HG02840 (cell line): ENCODE measurements around the gene CRACR2B.
A peak's percentile ranks its signal among the peaks of the same experiment; 100 is the strongest.

ENCODE experiments used
- ATAC-seq: cut with Tn5 transposase; IDR thresholded peaks from one replicate; pipeline ENCODE4 v1.9.1; 2021; ENCODE audit warnings: mild to moderate bottlenecking, moderate library complexity, moderate number of reproducible peaks; ENCODE audit not compliant: unreplicated experiment, low FRiP score

The CRACR2B gene

DNA sequence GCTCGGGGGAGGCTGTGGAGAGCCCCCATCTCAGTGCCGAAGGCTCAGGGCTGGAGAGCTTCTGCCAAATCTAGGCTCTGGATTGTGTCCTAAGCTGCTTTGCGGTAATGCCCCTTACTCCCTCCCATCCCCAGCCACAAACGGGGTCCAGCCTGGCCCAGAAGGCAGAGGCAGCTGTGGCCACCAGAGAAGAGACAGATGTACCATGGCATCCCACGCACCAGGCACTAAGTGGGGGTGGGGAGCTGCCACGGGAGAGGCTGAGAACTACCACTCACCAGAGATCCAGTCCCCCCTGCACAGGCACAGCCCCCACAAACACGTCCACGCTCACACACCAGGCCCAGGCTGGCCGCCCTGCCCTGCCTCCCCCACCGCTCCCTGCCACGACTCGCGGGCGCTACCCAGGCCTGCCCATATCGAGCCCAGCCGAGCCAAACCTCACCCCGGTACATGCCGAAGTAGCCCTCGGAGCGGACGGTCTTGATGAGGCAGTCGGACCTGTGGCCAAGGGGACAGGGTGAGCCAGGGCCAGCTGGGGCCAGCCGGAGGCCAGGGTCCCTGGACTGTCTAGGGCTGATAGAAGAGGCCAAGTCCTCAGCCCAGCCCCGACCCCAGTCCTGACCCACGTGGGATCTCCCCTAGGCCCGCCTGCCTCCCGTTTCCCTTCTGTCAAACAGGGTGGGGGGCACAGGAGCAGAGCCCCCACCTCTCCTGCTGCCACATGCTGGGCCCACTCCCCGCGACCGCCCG lies 33.5 kb upstream of the CRACR2B start:
- no peak for ATAC-seq

GRCh38 chr11:794766-795633 lies 32.7 kb upstream of the CRACR2B start:
- ATAC-seq = no peak

DNA sequence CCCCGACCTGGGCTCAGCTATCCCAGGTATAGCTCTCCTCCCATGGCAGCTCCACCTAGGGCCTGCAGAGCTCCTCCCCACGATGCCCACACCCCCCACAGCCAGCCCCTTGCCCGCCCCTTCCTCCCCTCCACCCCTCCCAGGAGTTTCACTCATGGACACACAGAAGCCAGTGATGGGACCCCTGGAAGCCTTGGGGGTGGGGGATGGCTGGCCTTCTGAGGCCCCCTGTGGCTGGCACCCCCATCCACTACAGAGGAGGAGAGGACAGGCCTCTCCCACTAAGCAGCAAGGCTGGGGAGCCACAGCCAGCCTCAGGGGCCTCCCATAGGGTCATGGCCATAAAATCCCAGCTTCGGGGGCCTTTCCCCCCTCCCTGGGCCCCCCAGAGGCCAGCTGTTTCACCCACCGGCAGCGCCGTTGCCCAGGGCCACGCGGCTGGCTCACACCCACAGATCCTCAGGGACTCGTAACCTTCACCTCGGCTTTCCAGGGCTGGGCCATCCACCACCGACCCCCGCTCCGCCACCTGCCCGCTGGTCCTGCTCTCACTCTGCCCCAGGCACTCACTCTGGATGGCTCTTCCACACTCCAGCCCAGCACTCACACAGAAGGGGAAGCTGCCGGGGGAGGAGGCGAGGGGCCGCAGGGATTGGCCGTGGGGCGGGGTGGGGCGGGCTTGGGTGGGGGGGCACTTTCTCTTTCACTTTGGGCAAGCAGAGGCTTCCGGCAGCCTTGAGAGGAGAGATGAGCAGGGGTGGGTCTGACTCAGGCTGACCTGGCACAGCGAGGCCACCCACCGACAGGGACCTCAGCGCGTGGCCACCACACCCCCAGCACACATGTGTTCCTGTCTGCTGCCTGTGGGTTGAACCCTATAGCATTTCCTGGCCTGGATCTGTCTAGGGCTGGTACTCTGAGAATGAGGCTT lies 31.8 kb upstream of the CRACR2B start:
- no peak for ATAC-seq

- ATAC-seq = no peak
These were observed 31.0 kb upstream of the CRACR2B start for GRCh38 chr11:796565-797295.

DNA sequence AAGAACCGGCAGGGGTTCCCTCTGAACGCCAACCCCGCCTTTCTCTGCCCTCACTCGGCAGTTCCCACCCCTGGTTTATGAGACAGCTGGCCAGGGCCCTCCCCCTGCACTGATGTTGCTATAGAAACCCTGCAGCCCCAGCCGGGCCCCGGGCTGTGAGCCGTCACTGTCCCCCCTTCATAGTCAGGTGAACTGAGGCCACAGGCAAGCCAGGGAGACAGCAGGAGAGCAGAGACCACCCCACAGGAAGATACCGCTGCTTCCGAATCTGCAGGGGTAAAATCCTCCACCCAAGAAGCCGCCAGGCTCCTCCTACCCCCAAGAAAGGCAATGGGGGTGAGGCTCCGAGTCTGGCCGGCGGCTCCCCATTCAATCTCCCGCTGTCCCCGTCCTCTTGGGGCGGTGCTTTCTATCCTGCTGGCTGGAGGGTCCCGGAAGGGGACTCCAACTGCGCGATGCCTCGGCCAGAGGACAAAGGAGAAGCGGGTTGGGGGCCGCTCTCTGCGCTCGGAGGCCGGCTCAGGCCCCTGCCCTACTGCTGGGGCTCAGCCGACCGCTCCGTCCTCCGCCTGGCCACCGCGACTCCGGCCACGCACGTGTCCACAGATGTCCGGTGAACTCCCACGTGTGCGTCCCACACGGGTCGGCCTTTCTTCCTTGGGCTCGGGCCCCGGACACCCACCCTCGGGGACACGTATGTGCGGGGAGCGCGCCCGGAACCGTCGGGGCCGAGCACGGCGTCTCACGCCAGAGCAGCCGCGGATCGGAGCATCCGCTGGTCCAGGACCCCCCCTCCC lies 30.2 kb upstream of the CRACR2B start:
- peak; percentile 37 for ATAC-seq

- peak; percentile 53 for ATAC-seq
These were observed 29.5 kb upstream of the CRACR2B start, which contains the start of gene SLC25A22 for GRCh38 chr11:798093-798713. Gene SLC25A22, minus strand, starts transcription at chr11:798281. Its CDS starts 3,275 bp downstream, at chr11:795006.

DNA sequence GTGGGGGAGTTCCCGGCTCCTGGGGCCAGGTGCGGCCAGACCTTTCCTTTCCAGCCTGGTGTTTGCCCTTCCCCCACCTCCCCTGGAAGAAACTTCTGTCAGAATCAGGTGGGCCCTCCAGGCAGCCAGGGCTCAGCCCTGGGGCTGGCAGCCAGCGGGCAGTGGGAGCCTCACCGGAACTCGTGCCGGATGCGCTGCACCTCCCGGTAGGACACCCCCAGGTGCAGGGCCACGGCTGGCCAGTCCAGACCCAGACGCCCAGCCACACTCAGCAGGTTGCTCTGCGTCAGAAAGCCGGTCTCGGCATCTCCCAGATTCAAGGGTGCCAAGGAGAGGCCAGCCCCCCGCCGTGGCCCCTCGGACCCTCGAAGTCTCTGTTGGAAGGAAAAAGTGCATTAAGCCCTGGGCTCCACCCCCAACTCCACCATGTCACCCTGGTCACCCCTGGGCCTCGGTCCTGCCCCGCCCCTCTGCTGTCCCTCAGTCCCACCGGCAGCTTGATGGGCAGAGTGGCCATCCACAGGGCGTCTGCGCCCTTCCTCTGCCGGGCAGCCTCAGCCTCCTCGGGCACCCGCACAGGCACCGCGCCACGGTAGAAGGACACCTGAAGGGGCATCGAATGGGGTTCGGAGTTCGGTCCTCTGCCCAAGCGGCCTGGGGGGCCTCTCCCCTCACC lies 27.9 kb upstream of the CRACR2B start:
- ATAC-seq = no peak

DNA sequence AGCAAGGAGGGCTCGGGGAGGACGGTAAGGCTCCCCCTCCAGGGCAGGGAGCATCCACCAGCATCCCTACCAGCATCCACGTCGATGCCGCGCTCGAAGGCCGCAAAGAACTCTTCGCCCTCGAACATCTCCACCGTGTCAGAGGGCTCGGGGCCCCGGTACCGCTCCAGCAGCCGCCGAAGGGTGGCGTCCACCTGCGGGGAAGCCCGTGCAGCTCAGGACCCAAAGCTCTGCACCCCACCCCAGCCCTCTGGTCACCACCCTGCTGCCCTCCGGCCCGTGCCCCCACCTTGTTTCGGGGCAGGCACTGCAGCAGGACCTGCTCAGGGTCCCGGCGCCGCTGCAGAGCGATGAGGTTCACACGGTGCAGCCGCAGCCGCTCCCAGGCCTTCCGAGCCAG lies 27.2 kb upstream of the CRACR2B start:
- no peak for ATAC-seq

DNA sequence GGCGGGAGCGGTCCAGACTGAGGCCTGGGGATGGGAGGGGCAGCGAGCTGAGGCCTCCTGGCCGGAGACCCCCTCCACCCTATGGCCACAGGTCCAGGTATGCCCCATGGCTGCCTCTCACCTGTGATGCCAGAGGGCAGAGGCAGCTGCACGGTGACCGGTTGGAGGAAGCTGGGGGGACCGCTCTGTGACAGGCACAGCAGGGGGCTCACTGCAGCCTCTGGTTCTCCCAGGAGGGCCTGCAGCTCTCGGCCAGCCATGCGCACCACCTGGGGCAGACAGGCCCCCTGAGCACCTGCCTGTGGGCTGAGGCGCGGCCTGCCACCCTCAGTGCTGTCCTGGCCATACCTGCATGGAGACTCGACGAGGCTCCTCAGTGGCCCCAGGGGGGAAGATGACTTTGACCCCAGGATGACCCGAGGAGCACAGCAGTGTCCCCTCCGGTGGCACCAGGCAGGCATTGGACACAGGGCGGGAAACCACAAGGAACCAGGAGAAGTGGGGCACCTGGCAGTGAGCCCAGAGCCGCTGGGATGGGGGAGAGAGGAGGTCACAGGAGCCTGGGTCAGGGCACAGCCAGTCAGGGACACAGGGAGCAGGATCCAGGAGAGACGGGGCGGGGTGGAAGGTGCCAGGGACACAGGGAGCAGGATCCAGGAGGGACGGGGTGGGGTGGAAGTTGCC lies 26.5 kb upstream of the CRACR2B start:
- no peak for ATAC-seq

DNA sequence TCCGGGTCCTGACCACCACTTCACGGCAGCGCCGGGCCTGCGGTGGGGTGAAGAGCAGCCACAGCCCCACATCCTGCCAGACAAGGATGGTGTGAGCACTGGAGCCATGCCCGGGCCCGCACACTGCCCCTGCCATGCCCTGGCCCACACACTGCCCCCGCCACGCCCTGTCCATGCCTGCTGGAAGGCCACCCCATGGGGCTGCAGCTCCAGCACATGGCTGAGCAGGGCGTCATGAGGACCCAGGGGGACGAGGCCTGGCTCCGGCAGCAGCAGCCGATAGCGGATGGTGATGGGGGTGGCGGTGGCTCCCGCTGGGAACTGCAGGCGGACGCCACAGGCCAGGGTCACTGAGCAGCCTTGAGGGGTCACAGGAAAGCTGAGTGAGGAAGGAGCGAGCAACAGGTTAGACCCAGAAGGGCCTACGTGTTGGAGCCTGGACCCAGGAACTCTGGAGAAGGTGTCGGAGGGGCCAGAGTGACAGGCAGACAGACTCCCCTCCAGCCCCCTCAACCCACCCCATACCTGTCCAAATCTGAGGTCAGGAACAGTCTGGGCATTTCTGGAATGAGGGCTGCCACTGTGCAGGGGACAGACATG lies 25.6 kb upstream of the CRACR2B start:
- ATAC-seq = no peak

DNA sequence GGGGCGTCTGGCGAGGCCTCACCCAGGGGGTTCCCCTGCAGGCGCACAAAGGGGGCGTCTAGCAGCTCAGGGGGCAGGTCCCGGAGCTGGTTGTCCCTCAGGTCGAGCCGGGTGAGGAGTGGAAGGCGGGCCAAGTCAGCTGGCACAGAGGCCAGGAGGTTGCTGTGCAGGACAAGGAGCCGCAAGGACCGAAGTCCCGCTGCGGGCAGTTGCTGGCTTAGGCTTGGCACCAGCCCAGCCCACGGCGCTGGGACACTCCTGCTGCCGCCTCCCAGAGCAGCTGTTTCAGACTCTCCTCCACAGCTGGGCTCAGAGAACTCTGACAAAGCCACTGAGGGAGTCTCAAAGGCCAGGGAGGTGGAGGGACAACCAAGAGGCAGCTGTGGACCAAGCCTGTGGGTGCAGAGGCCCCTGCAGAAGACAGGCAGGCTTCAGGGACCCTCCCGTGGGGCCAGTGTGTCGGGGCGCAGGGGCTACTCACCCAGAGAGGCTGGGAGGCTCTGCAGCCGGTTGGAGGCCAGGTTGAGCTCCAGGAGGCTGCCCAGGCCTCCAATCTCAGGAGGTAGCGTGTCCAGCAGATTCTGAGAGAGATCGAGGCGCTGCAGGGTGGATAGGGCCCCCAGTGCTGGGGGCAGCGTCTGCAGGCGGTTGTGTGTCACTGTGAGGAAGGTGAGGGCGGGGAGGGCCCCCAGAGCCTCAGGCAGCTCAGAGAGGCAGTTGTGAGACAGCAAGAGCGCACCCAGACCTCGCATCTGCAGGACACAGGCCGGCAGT lies 24.8 kb upstream of the CRACR2B start:
- no peak for ATAC-seq

- no peak for ATAC-seq
These were observed 24.3 kb upstream of the CRACR2B start for GRCh38 chr11:803467-803742.

GRCh38 chr11:803770-804598 lies 23.7 kb upstream of the CRACR2B start:
- no peak for ATAC-seq

DNA sequence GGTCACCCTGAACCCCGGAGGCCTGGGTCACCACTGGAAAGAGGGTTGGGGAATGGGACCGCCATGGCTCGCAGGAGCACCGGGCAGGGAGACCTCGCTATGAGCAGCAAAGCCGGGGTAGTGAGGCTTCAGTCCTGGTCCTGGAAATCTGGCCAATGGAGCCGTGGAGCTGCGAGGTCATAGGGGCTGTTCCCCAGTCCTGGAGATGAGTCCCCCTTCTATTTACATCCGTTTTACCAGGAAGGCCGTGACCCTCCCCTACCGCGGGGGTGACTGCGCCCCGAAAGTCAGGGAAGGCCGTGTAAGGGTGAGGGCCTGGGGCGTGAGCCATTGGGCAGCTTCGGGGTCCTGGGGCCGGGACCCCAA lies 23.1 kb upstream of the CRACR2B start:
- ATAC-seq = no peak

GRCh38 chr11:808427-809286 lies 19.1 kb upstream of the CRACR2B start:
- no peak for ATAC-seq
